WTC11 (cell line): Measurements from ENCODE around the gene GABBR2.

Experiments
- CREM ChIP-seq: sonication (generic); formaldehyde crosslinking; IDR thresholded peaks from 2 replicates; pipeline ENCODE4 v1.8.1; 2022; ENCODE audit warnings: mild to moderate bottlenecking, missing genetic modification reagents, moderate library complexity
- ETV6 ChIP-seq: sonication (generic); formaldehyde crosslinking; IDR thresholded peaks from 2 replicates; pipeline ENCODE4 v1.8.1; 2022; ENCODE audit warnings: mild to moderate bottlenecking, missing genetic modification reagents
- GABPB1 ChIP-seq: sonication (generic); formaldehyde crosslinking; IDR thresholded peaks from 2 replicates; pipeline ENCODE4 v1.8.1; 2023; ENCODE audit warnings: mild to moderate bottlenecking, missing genetic modification reagents
- KAT7 ChIP-seq: sonication (generic); formaldehyde crosslinking; IDR thresholded peaks from 2 replicates; pipeline ENCODE4 v1.8.1; 2023; ENCODE audit warnings: missing genetic modification reagents, mild to moderate bottlenecking, borderline replicate concordance
- MAX ChIP-seq: sonication (generic); formaldehyde crosslinking; IDR thresholded peaks from 2 replicates; pipeline ENCODE4 v1.8.0; 2022; ENCODE audit warnings: mild to moderate bottlenecking, missing genetic modification reagents
- NR2C2 ChIP-seq: sonication (generic); formaldehyde crosslinking; IDR thresholded peaks from 2 replicates; pipeline ENCODE4 v1.8.0; 2022; ENCODE audit warnings: mild to moderate bottlenecking, missing genetic modification reagents
- ZNF423 ChIP-seq: fragments of 250-450 bp; sonication (Bioruptor Pico); IDR thresholded peaks from 2 replicates; pipeline ENCODE4 v2.1.2; 2022; ENCODE audit warnings: mild to moderate bottlenecking, moderate library complexity
- ZNF425 ChIP-seq: fragments of 250-450 bp; sonication (Bioruptor Pico); conservative IDR thresholded peaks from 2 replicates; pipeline ENCODE4 v1.9.0; 2021; ENCODE audit warnings: mild to moderate bottlenecking
- TF ChIP-seq, protein P1 (sequence below): sonication (generic); formaldehyde crosslinking; IDR thresholded peaks from 2 replicates; pipeline ENCODE4 v1.8.1; 2022; ENCODE audit warnings: missing genetic modification reagents, borderline replicate concordance
- TF ChIP-seq, protein P2 (sequence below): fragments of 200-600 bp; IDR thresholded peaks from 2 replicates; pipeline ENCODE4 v1.8.0; 2022; ENCODE audit warnings: antibody characterized with exemption
- TF ChIP-seq, protein P3 (sequence below): sonication (generic); formaldehyde crosslinking; conservative IDR thresholded peaks from 2 replicates; pipeline ENCODE4 v1.8.1; 2022; ENCODE audit warnings: mild to moderate bottlenecking, missing genetic modification reagents
- TF ChIP-seq, protein P4 (sequence below): sonication (generic); formaldehyde crosslinking; IDR thresholded peaks from 2 replicates; pipeline ENCODE4 v1.8.0; 2022; ENCODE audit warnings: missing genetic modification reagents

- TF ChIP-seq, protein P1, sequence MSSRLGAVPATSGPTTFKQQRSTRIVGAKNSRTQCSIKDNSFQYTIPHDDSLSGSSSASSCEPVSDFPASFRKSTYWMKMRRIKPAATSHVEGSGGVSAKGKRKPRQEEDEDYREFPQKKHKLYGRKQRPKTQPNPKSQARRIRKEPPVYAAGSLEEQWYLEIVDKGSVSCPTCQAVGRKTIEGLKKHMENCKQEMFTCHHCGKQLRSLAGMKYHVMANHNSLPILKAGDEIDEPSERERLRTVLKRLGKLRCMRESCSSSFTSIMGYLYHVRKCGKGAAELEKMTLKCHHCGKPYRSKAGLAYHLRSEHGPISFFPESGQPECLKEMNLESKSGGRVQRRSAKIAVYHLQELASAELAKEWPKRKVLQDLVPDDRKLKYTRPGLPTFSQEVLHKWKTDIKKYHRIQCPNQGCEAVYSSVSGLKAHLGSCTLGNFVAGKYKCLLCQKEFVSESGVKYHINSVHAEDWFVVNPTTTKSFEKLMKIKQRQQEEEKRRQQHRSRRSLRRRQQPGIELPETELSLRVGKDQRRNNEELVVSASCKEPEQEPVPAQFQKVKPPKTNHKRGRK: no peak
- TF ChIP-seq, protein P2, sequence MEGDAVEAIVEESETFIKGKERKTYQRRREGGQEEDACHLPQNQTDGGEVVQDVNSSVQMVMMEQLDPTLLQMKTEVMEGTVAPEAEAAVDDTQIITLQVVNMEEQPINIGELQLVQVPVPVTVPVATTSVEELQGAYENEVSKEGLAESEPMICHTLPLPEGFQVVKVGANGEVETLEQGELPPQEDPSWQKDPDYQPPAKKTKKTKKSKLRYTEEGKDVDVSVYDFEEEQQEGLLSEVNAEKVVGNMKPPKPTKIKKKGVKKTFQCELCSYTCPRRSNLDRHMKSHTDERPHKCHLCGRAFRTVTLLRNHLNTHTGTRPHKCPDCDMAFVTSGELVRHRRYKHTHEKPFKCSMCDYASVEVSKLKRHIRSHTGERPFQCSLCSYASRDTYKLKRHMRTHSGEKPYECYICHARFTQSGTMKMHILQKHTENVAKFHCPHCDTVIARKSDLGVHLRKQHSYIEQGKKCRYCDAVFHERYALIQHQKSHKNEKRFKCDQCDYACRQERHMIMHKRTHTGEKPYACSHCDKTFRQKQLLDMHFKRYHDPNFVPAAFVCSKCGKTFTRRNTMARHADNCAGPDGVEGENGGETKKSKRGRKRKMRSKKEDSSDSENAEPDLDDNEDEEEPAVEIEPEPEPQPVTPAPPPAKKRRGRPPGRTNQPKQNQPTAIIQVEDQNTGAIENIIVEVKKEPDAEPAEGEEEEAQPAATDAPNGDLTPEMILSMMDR: no peak
- TF ChIP-seq CREM (CRISPR knock-in tag): no peak
- TF ChIP-seq ZNF423 (CRISPR knock-in tag): no peak
- TF ChIP-seq, protein P3, sequence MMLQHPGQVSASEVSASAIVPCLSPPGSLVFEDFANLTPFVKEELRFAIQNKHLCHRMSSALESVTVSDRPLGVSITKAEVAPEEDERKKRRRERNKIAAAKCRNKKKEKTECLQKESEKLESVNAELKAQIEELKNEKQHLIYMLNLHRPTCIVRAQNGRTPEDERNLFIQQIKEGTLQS: no peak
- TF ChIP-seq GABPB1 (CRISPR knock-in tag): no peak
- no peak for TF ChIP-seq MAX (CRISPR knock-in tag)
- TF ChIP-seq NR2C2 (CRISPR knock-in tag): no peak
- no peak for TF ChIP-seq KAT7 (CRISPR knock-in tag)
- no peak for TF ChIP-seq ETV6 (CRISPR knock-in tag)
- TF ChIP-seq, protein P4, sequence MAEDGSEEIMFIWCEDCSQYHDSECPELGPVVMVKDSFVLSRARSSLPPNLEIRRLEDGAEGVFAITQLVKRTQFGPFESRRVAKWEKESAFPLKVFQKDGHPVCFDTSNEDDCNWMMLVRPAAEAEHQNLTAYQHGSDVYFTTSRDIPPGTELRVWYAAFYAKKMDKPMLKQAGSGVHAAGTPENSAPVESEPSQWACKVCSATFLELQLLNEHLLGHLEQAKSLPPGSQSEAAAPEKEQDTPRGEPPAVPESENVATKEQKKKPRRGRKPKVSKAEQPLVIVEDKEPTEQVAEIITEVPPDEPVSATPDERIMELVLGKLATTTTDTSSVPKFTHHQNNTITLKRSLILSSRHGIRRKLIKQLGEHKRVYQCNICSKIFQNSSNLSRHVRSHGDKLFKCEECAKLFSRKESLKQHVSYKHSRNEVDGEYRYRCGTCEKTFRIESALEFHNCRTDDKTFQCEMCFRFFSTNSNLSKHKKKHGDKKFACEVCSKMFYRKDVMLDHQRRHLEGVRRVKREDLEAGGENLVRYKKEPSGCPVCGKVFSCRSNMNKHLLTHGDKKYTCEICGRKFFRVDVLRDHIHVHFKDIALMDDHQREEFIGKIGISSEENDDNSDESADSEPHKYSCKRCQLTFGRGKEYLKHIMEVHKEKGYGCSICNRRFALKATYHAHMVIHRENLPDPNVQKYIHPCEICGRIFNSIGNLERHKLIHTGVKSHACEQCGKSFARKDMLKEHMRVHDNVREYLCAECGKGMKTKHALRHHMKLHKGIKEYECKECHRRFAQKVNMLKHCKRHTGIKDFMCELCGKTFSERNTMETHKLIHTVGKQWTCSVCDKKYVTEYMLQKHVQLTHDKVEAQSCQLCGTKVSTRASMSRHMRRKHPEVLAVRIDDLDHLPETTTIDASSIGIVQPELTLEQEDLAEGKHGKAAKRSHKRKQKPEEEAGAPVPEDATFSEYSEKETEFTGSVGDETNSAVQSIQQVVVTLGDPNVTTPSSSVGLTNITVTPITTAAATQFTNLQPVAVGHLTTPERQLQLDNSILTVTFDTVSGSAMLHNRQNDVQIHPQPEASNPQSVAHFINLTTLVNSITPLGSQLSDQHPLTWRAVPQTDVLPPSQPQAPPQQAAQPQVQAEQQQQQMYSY (CRISPR knock-in tag): no peak
- no peak for TF ChIP-seq ZNF425 (CRISPR knock-in tag)
These were observed 73.9 kb downstream of the GABBR2 start for GRCh38 chr9:98634685-98635336.
